Trophoblast cell (in vitro differentiated cells and primary cell): ENCODE measurements around the gene CCDC121.
"Not testable (repeated sequence)": the region's sequence is repeated elsewhere in the genome, so short reads cannot be mapped to it uniquely, and the experiment has no call there.

Source experiments
- DNase-seq, 2 donors: peaks; one replicate each; pipeline ENCODE4 v3.0.0-alpha.2; 2016
- H2AFZ ChIP-seq: 2 replicates; pipeline ENCODE4 v1.6.1; 2013; ENCODE audit warnings: low read length, moderate library complexity, mild to moderate bottlenecking; ENCODE audit not compliant: insufficient read depth, poor library complexity
- H2AK5ac ChIP-seq: 2 replicates; pipeline ENCODE4 v1.6.1; 2013; ENCODE audit warnings: mild to moderate bottlenecking, low read length
- H2BK120ac ChIP-seq: 2 replicates; pipeline ENCODE4 v1.6.1; 2013; ENCODE audit warnings: low read length, mild to moderate bottlenecking, moderate library complexity; ENCODE audit not compliant: insufficient read depth, poor library complexity
- H2BK12ac ChIP-seq: 2 replicates; pipeline ENCODE4 v1.6.1; 2013; ENCODE audit warnings: mild to moderate bottlenecking, low read length, moderate library complexity
- H2BK5ac ChIP-seq: 2 replicates; pipeline ENCODE4 v1.6.1; 2013; ENCODE audit warnings: low read length, low read depth, moderate library complexity, mild to moderate bottlenecking; ENCODE audit not compliant: poor library complexity
- H3K14ac ChIP-seq: 2 replicates; pipeline ENCODE4 v1.6.1; 2013; ENCODE audit warnings: mild to moderate bottlenecking, low read length
- H3K18ac ChIP-seq: 2 replicates; pipeline ENCODE4 v1.6.1; 2013; ENCODE audit warnings: mild to moderate bottlenecking, low read length
- H3K23ac ChIP-seq: 2 replicates; pipeline ENCODE4 v1.6.1; 2013; ENCODE audit warnings: low read length
- H3K27ac ChIP-seq: 2 replicates; pipeline ENCODE4 v1.5.1; 2013; ENCODE audit warnings: low read depth, mild to moderate bottlenecking, inconsistent platforms, low read length, moderate library complexity
- H3K27me3 ChIP-seq: 2 replicates; pipeline ENCODE4 v1.6.1; 2013; ENCODE audit warnings: inconsistent platforms, mild to moderate bottlenecking, low read length, moderate library complexity; ENCODE audit not compliant: insufficient read depth
- H3K36me3 ChIP-seq, 2 experiments: 1 replicate in 1 of 2; 2 replicates in 1 of 2; pipeline ENCODE4 v1.6.1; 2013; ENCODE audit warnings: low read length in 2 of 2, mild to moderate bottlenecking in 2 of 2, moderate library complexity in 1 of 2; ENCODE audit not compliant: insufficient read depth in 2 of 2, control insufficient read depth in 1 of 2
- H3K4ac ChIP-seq: 2 replicates; pipeline ENCODE4 v1.6.1; 2013; ENCODE audit warnings: low read depth, mild to moderate bottlenecking, low read length, moderate library complexity
- H3K4me1 ChIP-seq, 2 experiments: 1 replicate in 1 of 2; 2 replicates in 1 of 2; pipeline ENCODE4 v1.6.1; 2013; ENCODE audit warnings: low read length in 2 of 2, mild to moderate bottlenecking in 2 of 2, moderate library complexity in 1 of 2; ENCODE audit not compliant: insufficient read depth in 2 of 2, control insufficient read depth in 1 of 2
- H3K4me2 ChIP-seq: 2 replicates; pipeline ENCODE4 v1.6.1; 2013; ENCODE audit warnings: inconsistent platforms, mild to moderate bottlenecking, low read length, moderate library complexity
- H3K4me3 ChIP-seq: 2 replicates; pipeline ENCODE4 v1.5.1; 2013; ENCODE audit warnings: mild to moderate bottlenecking, low read depth, low read length, inconsistent platforms
- H3K79me1 ChIP-seq: one replicate; pipeline ENCODE4 v1.6.1; 2013; ENCODE audit warnings: low read length
- H3K79me2 ChIP-seq: 2 replicates; pipeline ENCODE4 v1.6.1; 2013; ENCODE audit warnings: low read length, mild to moderate bottlenecking; ENCODE audit not compliant: control insufficient read depth, insufficient read depth, poor library complexity
- H3K9ac ChIP-seq: 2 replicates; pipeline ENCODE4 v1.6.1; 2013; ENCODE audit warnings: mild to moderate bottlenecking, low read length
- H3K9me3 ChIP-seq: 2 replicates; pipeline ENCODE4 v1.6.1; 2013; ENCODE audit warnings: low read depth, mild to moderate bottlenecking, control low read depth, inconsistent platforms, low read length; ENCODE audit not compliant: insufficient read depth
- H4K12ac ChIP-seq: 2 replicates; pipeline ENCODE4 v1.6.1; 2013; ENCODE audit warnings: low read depth, mild to moderate bottlenecking, low read length, moderate library complexity
- H4K8ac ChIP-seq: 2 replicates; pipeline ENCODE4 v1.6.1; 2013; ENCODE audit warnings: low read depth, mild to moderate bottlenecking, low read length, moderate library complexity
- H4K91ac ChIP-seq: one replicate; pipeline ENCODE4 v1.6.1; 2013; ENCODE audit warnings: low read depth, mild to moderate bottlenecking, low read length, moderate library complexity
- WGBS: extraction: QIAGEN DNeasy Blood & Tissue Kit; methylation state at CpG from one replicate; pipeline ENCODE4 v1.1.7; 2013; ENCODE audit warnings: missing lambda C conversion rate; ENCODE audit not compliant: insufficient read length, insufficient coverage; ENCODE audit errors: extremely low coverage; 5-methylcytosine and 5-hydroxymethylcytosine counted together

Gene CCDC121

DNA sequence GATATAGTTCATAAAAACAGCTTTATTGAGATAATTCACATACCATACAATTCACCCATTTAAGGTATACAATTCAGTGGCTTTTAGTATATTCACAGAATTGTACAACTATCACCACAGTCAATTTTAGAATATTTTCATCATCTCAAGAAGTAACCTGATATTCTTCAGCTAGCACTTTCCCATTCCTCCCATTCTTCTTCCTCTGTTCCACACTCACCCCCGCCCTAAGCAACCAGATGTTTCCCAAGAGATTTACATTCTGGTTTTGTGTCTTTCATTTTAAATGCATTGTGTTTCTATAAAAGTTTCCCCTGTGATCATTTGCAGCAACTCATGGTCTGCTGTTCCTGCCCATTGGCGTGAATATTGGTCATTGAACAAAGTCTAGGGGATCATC is 5.5 kb upstream of the CCDC121 start:
- DNase-seq, result no peak
- no peak overlapping the region for H2AFZ ChIP-seq
- no peak overlapping the region for H4K12ac ChIP-seq
- no CpG with 5 or more reads among the region's 2 CpGs for WGBS
- H3K4ac ChIP-seq, result no peak overlapping the region
- no peaks in the 10 kb centered on the region for H3K79me1 ChIP-seq
- H3K4me3 ChIP-seq, result no peak overlapping the region
- no peaks in the 10 kb centered on the region for H3K79me2 ChIP-seq
- H3K4me2 ChIP-seq, result no peak overlapping the region
- no peak overlapping the region for H2BK5ac ChIP-seq
- H3K23ac ChIP-seq, result no peak overlapping the region
- H2AK5ac ChIP-seq, result no peak overlapping the region
- no peaks in the 10 kb centered on the region for H3K9me3 ChIP-seq
- no peaks in the 10 kb centered on the region for H3K27me3 ChIP-seq
- H2BK120ac ChIP-seq, result no peak overlapping the region
- no peak overlapping the region for H3K27ac ChIP-seq
- no peak overlapping the region for H4K91ac ChIP-seq
- H4K8ac ChIP-seq, result no peak overlapping the region
- peaks cover 14 to 31% of the 10 kb centered on the region in 2 experiments for H3K36me3 ChIP-seq
- no peak overlapping the region for H3K14ac ChIP-seq
- H3K18ac ChIP-seq, result no peak overlapping the region
- no peaks in the 10 kb centered on the region for H3K4me1 ChIP-seq
- no peak overlapping the region for H3K9ac ChIP-seq
- H2BK12ac ChIP-seq, result no peak overlapping the region

DNA sequence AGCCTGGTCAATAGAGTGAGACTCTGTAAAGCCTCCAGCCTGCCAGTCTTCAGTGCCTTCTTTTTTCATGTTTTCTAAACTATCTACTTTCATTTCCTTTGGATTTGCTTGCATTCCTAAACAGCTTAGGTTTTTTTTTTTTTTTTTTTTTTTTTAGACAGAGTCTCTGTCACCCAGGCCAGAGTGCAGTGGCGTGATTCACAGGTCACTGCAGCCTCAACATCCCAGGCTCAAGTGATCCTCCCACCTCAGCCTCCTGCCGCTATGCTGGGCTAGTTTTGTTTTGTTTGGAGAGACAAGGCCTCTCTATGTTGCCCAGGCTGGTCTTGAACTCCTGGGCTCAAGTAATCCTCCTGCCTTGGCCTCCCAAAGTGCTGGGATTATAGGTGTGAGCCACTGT is 1.4 kb upstream of the CCDC121 start:
- not testable (repeated sequence) for H3K4me1 ChIP-seq, H3K4me2 ChIP-seq, H2AK5ac ChIP-seq, DNase-seq, H3K4ac ChIP-seq, H3K27me3 ChIP-seq, H3K79me2 ChIP-seq, H2AFZ ChIP-seq, H3K27ac ChIP-seq, H3K14ac ChIP-seq, H3K4me3 ChIP-seq, H4K8ac ChIP-seq, H3K23ac ChIP-seq, H4K12ac ChIP-seq, H3K18ac ChIP-seq, H2BK5ac ChIP-seq, H3K79me1 ChIP-seq, H2BK12ac ChIP-seq, H4K91ac ChIP-seq, H3K9me3 ChIP-seq, H2BK120ac ChIP-seq, H3K9ac ChIP-seq
- peaks cover 5 to 15% of the 10 kb centered on the region in 2 experiments for H3K36me3 ChIP-seq
- no CpG with 5 or more reads among the region's 2 CpGs for WGBS

DNA sequence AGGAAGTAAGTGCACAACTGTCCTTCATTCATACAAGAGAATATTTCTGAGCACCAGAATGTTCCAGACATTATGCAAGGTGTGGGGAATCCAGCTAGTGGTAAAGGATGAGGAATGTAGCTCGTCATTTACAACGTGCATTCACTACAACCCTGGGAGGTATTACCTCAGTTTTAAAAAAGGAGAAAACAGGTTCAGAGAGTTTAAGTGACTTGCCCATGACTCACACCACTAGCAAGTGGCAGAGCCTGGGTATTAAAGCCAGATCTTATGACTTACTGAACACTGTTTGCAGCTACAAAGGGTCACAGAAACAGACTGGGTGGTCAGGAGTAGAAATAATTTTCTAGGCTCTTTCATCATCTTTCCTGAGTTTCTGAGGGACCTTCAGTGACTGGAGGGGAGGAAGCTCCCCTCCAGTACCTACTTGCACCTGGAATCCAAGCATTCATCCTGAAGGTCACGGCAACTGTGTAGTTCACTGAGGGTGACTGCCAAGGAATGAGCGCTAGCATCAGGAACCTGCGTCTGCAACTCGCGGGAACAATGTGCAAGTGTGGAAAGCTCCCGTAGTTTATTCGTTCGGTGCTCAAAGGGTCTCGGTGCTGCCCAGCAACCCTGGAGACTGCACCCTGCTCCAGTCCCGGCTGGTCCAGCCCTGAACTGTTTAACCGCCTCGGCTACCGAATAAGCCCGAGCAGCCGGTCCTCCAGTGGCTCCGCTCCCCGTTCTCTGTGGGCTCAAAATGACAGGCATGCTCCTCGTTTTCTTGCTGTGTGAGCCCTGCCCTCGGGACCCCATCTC is 647 bp downstream of the CCDC121 start:
- H4K8ac ChIP-seq, result peak overlapping the region; percentile 68
- H3K36me3 ChIP-seq, result peaks cover 5 to 8% of the 10 kb centered on the region in 2 experiments
- peak overlapping the region; percentile 12 for H2BK120ac ChIP-seq
- peaks cover 3% of the 10 kb centered on the region for H3K79me2 ChIP-seq
- peak overlapping the region; percentile 46 for H2AFZ ChIP-seq
- peak overlapping the region; percentile 73 for H3K27ac ChIP-seq
- peaks cover 2 to 3% of the 10 kb centered on the region in 2 experiments for H3K4me1 ChIP-seq
- peak overlapping the region; percentile 76 for H3K4me2 ChIP-seq
- no peak overlapping the region for H3K4ac ChIP-seq
- H3K23ac ChIP-seq, result no peak overlapping the region
- peak overlapping the region; percentile 93 for H3K4me3 ChIP-seq
- peak overlapping the region; percentile 59 for H3K14ac ChIP-seq
- H4K12ac ChIP-seq, result no peak overlapping the region
- DNase-seq, result peak; percentile 88 to 98
- H4K91ac ChIP-seq, result peak overlapping the region; percentile 41
- H3K18ac ChIP-seq, result peak overlapping the region; percentile 51
- H3K9me3 ChIP-seq, result no peaks in the 10 kb centered on the region
- peak overlapping the region; percentile 57 for H2BK12ac ChIP-seq
- peaks cover 9% of the 10 kb centered on the region for H3K79me1 ChIP-seq
- no peak overlapping the region for H3K9ac ChIP-seq
- H2AK5ac ChIP-seq, result no peak overlapping the region
- no peaks in the 10 kb centered on the region for H3K27me3 ChIP-seq
- H2BK5ac ChIP-seq, result peak overlapping the region; percentile 44
- no CpG with 5 or more reads among the region's 21 CpGs for WGBS

DNA sequence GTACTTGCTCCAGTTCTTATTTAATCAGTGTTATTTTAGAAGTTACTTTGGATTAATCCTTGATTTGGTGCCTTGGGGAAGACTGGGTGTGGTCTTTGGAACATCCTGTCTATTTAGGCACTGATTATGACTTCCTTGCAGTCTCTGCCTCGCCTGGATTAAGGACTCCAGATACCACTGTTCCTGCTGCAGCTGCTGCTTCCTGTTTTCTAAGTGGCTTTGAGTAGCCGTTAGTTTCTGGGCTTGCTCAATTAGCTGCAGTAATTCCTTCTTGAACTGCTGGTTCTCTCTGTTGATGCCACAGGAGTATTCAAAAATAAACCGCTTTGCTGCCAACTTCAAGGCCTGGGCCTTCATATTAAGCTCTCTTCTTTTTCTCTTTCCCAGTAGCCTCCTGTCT is 1.9 kb downstream of the CCDC121 start:
- H3K36me3 ChIP-seq, H2BK5ac ChIP-seq, H3K4me1 ChIP-seq, H3K4me3 ChIP-seq, H3K4me2 ChIP-seq, H3K18ac ChIP-seq, H3K14ac ChIP-seq, H4K12ac ChIP-seq, H2BK12ac ChIP-seq, H3K4ac ChIP-seq, H2AK5ac ChIP-seq, H3K27me3 ChIP-seq, H2BK120ac ChIP-seq, H3K9me3 ChIP-seq, H3K9ac ChIP-seq, H3K79me1 ChIP-seq, H4K8ac ChIP-seq, H3K79me2 ChIP-seq, H2AFZ ChIP-seq, H4K91ac ChIP-seq, H3K23ac ChIP-seq: not testable (repeated sequence)
- no CpG with 5 or more reads among the region's 3 CpGs for WGBS
- H3K27ac ChIP-seq, result peak overlapping the region; percentile 69
- DNase-seq, result peak in 1 of 2 donors; percentile 6
